ENCODE data around the gene PRDM16.

The PRDM16 gene

GRCh38 chr1:3111348-3112021 is 42.5 kb downstream of the PRDM16 start:
- no peak for DNase-seq

- DNase-seq: no peak
Observed at GRCh38 chr1:3112526-3112925, 43.5 kb downstream of the PRDM16 start.

GRCh38 chr1:3113047-3113740 is 44.2 kb downstream of the PRDM16 start:
- DNase-seq: no peak

GRCh38 chr1:3113741-3114056 is 44.7 kb downstream of the PRDM16 start:
- DNase-seq: no peak

- no peak for DNase-seq
Observed at GRCh38 chr1:3114131-3114744, 45.2 kb downstream of the PRDM16 start.

GRCh38 chr1:3114846-3115245 is 45.8 kb downstream of the PRDM16 start:
- no peak for DNase-seq

GRCh38 chr1:3115275-3116149 is 46.5 kb downstream of the PRDM16 start:
- no peak for DNase-seq

- no peak for DNase-seq
Observed at GRCh38 chr1:3116150-3116510, 47.1 kb downstream of the PRDM16 start.

- no peak for DNase-seq
Observed at GRCh38 chr1:3116560-3116959, 47.6 kb downstream of the PRDM16 start.

- DNase-seq: no peak
Observed at GRCh38 chr1:3117879-3118278, 48.9 kb downstream of the PRDM16 start.

- DNase-seq: no peak
Observed at GRCh38 chr1:3119061-3119460, 50.1 kb downstream of the PRDM16 start.

GRCh38 chr1:3119725-3120124 is 50.7 kb downstream of the PRDM16 start:
- no peak for DNase-seq

GRCh38 chr1:3120140-3120539 is 51.1 kb downstream of the PRDM16 start:
- DNase-seq: no peak

- DNase-seq: no peak
Observed at GRCh38 chr1:3120994-3121393, 52.0 kb downstream of the PRDM16 start.

GRCh38 chr1:3121401-3122210 is 52.6 kb downstream of the PRDM16 start:
- DNase-seq: no peak

- DNase-seq: no peak
Observed at GRCh38 chr1:3122311-3122710, 53.3 kb downstream of the PRDM16 start.

- no peak for DNase-seq
Observed at GRCh38 chr1:3124246-3124645, 55.2 kb downstream of the PRDM16 start.

GRCh38 chr1:3125078-3125477 is 56.1 kb downstream of the PRDM16 start:
- DNase-seq: no peak

GRCh38 chr1:3125546-3126368 is 56.8 kb downstream of the PRDM16 start:
- DNase-seq: no peak

GRCh38 chr1:3126756-3127678 is 58.0 kb downstream of the PRDM16 start:
- no peak for DNase-seq

GRCh38 chr1:3127738-3128137 is 58.7 kb downstream of the PRDM16 start:
- no peak for DNase-seq

Measured in CD4-positive, alpha-beta T cell treated with Interleukin-12 subunit alpha and Interleukin-12 subunit beta, for 1 hour (primary cell).